K562 (cell line): ENCODE measurements around the gene PHB1. TPM values are rescaled to one million over a fixed set of nuclear protein-coding genes. Genes with fewer than 3 reads are reported as not detected.
A peak's percentile ranks its signal among the peaks of the same experiment; 100 is the strongest.

Experiments
- BHLHE40 ChIP-seq: IDR thresholded peaks from 2 replicates; pipeline ENCODE4 v1.6.1; 2011; ENCODE audit warnings: low read length, improper control_type of control experiment
- ETS1 ChIP-seq: conservative IDR thresholded peaks from 2 replicates; pipeline ENCODE4 v1.6.1; 2011; ENCODE audit warnings: low read depth, mild to moderate bottlenecking, low read length; ENCODE audit not compliant: control insufficient read depth
- KAT7 ChIP-seq: sonication (generic); formaldehyde crosslinking; IDR thresholded peaks from 2 replicates; pipeline ENCODE4 v1.8.0; 2022; ENCODE audit warnings: missing genetic modification reagents, mild to moderate bottlenecking, borderline replicate concordance
- MEIS2 ChIP-seq: fragments of 450-650 bp; IDR thresholded peaks from 2 replicates; pipeline ENCODE4 v1.6.1; 2014; ENCODE audit warnings: mild to moderate bottlenecking; ENCODE audit not compliant: partially characterized antibody
- MTA2 ChIP-seq: fragments of 450-650 bp; IDR thresholded peaks from 2 replicates; pipeline ENCODE4 v1.6.1; 2016; ENCODE audit warnings: low read depth
- NR1H2 ChIP-seq: sonication (generic); formaldehyde crosslinking; IDR thresholded peaks from 2 replicates; pipeline ENCODE4 v1.4.0; 2020; ENCODE audit warnings: mild to moderate bottlenecking, missing genetic modification reagents
- PCBP1 ChIP-seq: fragments of 200-400 bp; formaldehyde crosslinking; IDR thresholded peaks from 2 replicates; pipeline ENCODE4 v1.6.1; 2018; ENCODE audit warnings: mild to moderate bottlenecking, low read depth, low read length; ENCODE audit not compliant: poor library complexity, severe bottlenecking
- SRSF1 ChIP-seq: fragments of 200-400 bp; formaldehyde crosslinking; IDR thresholded peaks from 2 replicates; pipeline ENCODE4 v1.6.1; 2017; ENCODE audit warnings: mild to moderate bottlenecking, low read depth, low read length, moderate library complexity
- TAF7 ChIP-seq: fragments of 450-650 bp; IDR thresholded peaks from 2 replicates; pipeline ENCODE4 v1.6.1; 2016; ENCODE audit warnings: missing genetic modification characterization, missing compliant biosample characterization
- TSHZ1 ChIP-seq: fragments of 250-450 bp; sonication (Bioruptor Pico); IDR thresholded peaks from 2 replicates; pipeline ENCODE4 v1.4.0; 2020; ENCODE audit warnings: mild to moderate bottlenecking, moderate library complexity
- ZNF197 ChIP-seq: fragments of 200-800 bp; sonication (Bioruptor generic); IDR thresholded peaks from 2 replicates; pipeline ENCODE4 v1.6.1; 2016; ENCODE audit warnings: low read depth, missing genetic modification characterization, missing compliant biosample characterization
- ZNF436 ChIP-seq: fragments of 250-450, 450-650 bp; sonication (Bioruptor Pico); formaldehyde crosslinking; IDR thresholded peaks from 2 replicates; pipeline ENCODE4 v1.7.0; 2020; ENCODE audit warnings: mild to moderate bottlenecking
- ZNF583 ChIP-seq: fragments of 250-450 bp; sonication (Bioruptor Pico); IDR thresholded peaks from 2 replicates; pipeline ENCODE4 v1.4.0; 2020
- ZNF766 ChIP-seq: fragments of 200-800 bp; sonication (Bioruptor generic); conservative IDR thresholded peaks from 2 replicates; pipeline ENCODE4 v1.6.1; 2016; ENCODE audit warnings: missing genetic modification characterization, missing compliant biosample characterization
- polyA plus RNA-seq, 8 experiments: library from polyadenylated mRNA; depleted of rRNA in 4 of 8; stranded (reverse) in 5 of 8; unstranded in 3 of 8; fragments of >200 nt; fragmentation: Nextera tagmentation in 2 of 8; fragmentation: Illumina TruSeq in 1 of 8; extraction: Ambion mirVana in 2 of 8; extraction: Trizol in 1 of 8; gene quantifications; 2 replicates each; pipeline versions ENCODE4 v1.2.1 to v1.2.3, GENCODE V29; 2011 to 2014; ENCODE audit warnings: inconsistent platforms in 1 of 8, missing spikeins in 1 of 8
- total RNA-seq, 7 experiments: library from RNA; depleted of rRNA in 6 of 7; stranded (reverse); fragments of >200 nt in 6 of 7; fragmentation: Illumina TruSeq in 2 of 7; extraction: Trizol in 2 of 7; gene quantifications; 2 replicates each; pipeline versions ENCODE4 v1.2.1 to v1.2.3, GENCODE V29; 2011 to 2021; ENCODE audit warnings: low replicate concordance in 1 of 7
- TF ChIP-seq, protein P1 (sequence below): fragments of 200-800 bp; sonication (Bioruptor generic); IDR thresholded peaks from 2 replicates; pipeline ENCODE4 v1.6.1; 2017; ENCODE audit warnings: missing genetic modification characterization, missing compliant biosample characterization
- TF ChIP-seq, protein P2 (sequence below): sonication (generic); formaldehyde crosslinking; IDR thresholded peaks from 2 replicates; pipeline ENCODE4 v1.9.0; 2022; ENCODE audit warnings: mild to moderate bottlenecking, missing genetic modification reagents

PHB1 gene
- total and polyA plus RNA-seq, 9 of the 15 experiments (the other 6 are each of a cell fraction or from before 2014, with no cell fraction given) = 191 to 818 (median 349) TPM

- TF ChIP-seq ZNF197 (CRISPR knock-in tag) (peak; percentile 96), KAT7 (CRISPR knock-in tag) (no peak), TSHZ1 (CRISPR knock-in tag) (no peak), MEIS2 (no peak), TAF7 (tag) (no peak), BHLHE40 (peak; percentile 98), MTA2 (no peak), ZNF583 (peak; percentile 69; the same call in 1 of the 2 replicates), SRSF1 (no peak), NR1H2 (CRISPR knock-in tag) (no peak), ZNF436 (CRISPR knock-in tag) (no peak), PCBP1 (no peak), ETS1 (peak; percentile 98), ZNF766 (peak; percentile 96)
- TF ChIP-seq, protein P1, sequence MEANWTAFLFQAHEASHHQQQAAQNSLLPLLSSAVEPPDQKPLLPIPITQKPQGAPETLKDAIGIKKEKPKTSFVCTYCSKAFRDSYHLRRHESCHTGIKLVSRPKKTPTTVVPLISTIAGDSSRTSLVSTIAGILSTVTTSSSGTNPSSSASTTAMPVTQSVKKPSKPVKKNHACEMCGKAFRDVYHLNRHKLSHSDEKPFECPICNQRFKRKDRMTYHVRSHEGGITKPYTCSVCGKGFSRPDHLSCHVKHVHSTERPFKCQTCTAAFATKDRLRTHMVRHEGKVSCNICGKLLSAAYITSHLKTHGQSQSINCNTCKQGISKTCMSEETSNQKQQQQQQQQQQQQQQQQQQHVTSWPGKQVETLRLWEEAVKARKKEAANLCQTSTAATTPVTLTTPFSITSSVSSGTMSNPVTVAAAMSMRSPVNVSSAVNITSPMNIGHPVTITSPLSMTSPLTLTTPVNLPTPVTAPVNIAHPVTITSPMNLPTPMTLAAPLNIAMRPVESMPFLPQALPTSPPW (CRISPR knock-in tag) = peak; percentile 80
- TF ChIP-seq, protein P2, sequence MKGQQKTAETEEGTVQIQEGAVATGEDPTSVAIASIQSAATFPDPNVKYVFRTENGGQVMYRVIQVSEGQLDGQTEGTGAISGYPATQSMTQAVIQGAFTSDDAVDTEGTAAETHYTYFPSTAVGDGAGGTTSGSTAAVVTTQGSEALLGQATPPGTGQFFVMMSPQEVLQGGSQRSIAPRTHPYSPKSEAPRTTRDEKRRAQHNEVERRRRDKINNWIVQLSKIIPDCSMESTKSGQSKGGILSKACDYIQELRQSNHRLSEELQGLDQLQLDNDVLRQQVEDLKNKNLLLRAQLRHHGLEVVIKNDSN (CRISPR knock-in tag) = peak; percentile 53
Observed at GRCh38 chr17:49414622-49415350, at the start of gene PHB1 (continued).
